Renal pelvis (tissue), 12 donors: ENCODE measurements around the gene CMC1. TPM values are rescaled to one million over a fixed set of nuclear protein-coding genes. Genes with fewer than 3 reads are reported as not detected.
A peak's percentile ranks its signal among the peaks of the same experiment; 100 is the strongest.
"Not testable (repeated sequence)": the region's sequence is repeated elsewhere in the genome, so short reads cannot be mapped to it uniquely, and the experiment has no call there.

Experiments used
- DNase-seq: peaks from one replicate; pipeline ENCODE4 v3.0.0-alpha.2; 2013
- long read RNA-seq, 16 experiments: transcript quantifications; one replicate each; lab custom pipeline, GENCODE V29; 2026
- polyA plus RNA-seq, 3 donors: library from polyadenylated mRNA; unstranded; fragments of 120-200 nt; gene quantifications; one replicate each; pipeline ENCODE4 v1.2.1, GENCODE V29; 2013; ENCODE audit not compliant: insufficient read length in 3 of 3

CMC1 gene
- polyA plus RNA-seq: 10 to 100 TPM; 28.0 to 32.8 (median 31.9) TPM
- long read RNA-seq, donor 1, full-length matches to known transcripts: 32 of 32 reads
- long read RNA-seq, donor 1, partial matches to known transcripts: 0 of 32 reads
- long read RNA-seq, donor 1, other reads (novel, unspliced or antisense): 0 of 32 reads
- long read RNA-seq, donor 2, full-length matches to known transcripts: 36 of 36 reads
- long read RNA-seq, donor 2, partial matches to known transcripts: 0 of 36 reads
- long read RNA-seq, donor 2, other reads (novel, unspliced or antisense): 0 of 36 reads
- long read RNA-seq, donor 3, full-length matches to known transcripts: 24 of 24 reads
- long read RNA-seq, donor 3, partial matches to known transcripts: 0 of 24 reads
- long read RNA-seq, donor 3, other reads (novel, unspliced or antisense): 0 of 24 reads
- long read RNA-seq, donor 4, full-length matches to known transcripts: 40 of 40 reads
- long read RNA-seq, donor 4, partial matches to known transcripts: 0 of 40 reads
- long read RNA-seq, donor 4, other reads (novel, unspliced or antisense): 0 of 40 reads
- long read RNA-seq, donor 5, full-length matches to known transcripts: 22 of 22 reads
- long read RNA-seq, donor 5, partial matches to known transcripts: 0 of 22 reads
- long read RNA-seq, donor 5, other reads (novel, unspliced or antisense): 0 of 22 reads
- long read RNA-seq, donor 6, full-length matches to known transcripts: 34 of 34 reads
- long read RNA-seq, donor 6, partial matches to known transcripts: 0 of 34 reads
- long read RNA-seq, donor 6, other reads (novel, unspliced or antisense): 0 of 34 reads
- long read RNA-seq, donor 7, full-length matches to known transcripts: 41 of 88 reads
- long read RNA-seq, donor 7, partial matches to known transcripts: 18 of 88 reads
- long read RNA-seq, donor 7, other reads (novel, unspliced or antisense): 29 of 88 reads
- long read RNA-seq, donor 8, full-length matches to known transcripts: 12 of 12 reads
- long read RNA-seq, donor 8, partial matches to known transcripts: 0 of 12 reads
- long read RNA-seq, donor 8, other reads (novel, unspliced or antisense): 0 of 12 reads
- long read RNA-seq, donor 9, full-length matches to known transcripts: 34 of 34 reads
- long read RNA-seq, donor 9, partial matches to known transcripts: 0 of 34 reads
- long read RNA-seq, donor 9, other reads (novel, unspliced or antisense): 0 of 34 reads
- long read RNA-seq, donor 10, full-length matches to known transcripts: 31 of 59 reads
- long read RNA-seq, donor 10, partial matches to known transcripts: 0 of 59 reads
- long read RNA-seq, donor 10, other reads (novel, unspliced or antisense): 28 of 59 reads
- long read RNA-seq, donor 11, full-length matches to known transcripts: 19 of 19 reads
- long read RNA-seq, donor 11, partial matches to known transcripts: 0 of 19 reads
- long read RNA-seq, donor 11, other reads (novel, unspliced or antisense): 0 of 19 reads
- long read RNA-seq, donor 12, full-length matches to known transcripts: 41 of 41 reads
- long read RNA-seq, donor 12, partial matches to known transcripts: 0 of 41 reads
- long read RNA-seq, donor 12, other reads (novel, unspliced or antisense): 0 of 41 reads
- long read RNA-seq, donor 13, full-length matches to known transcripts: 18 of 33 reads
- long read RNA-seq, donor 13, partial matches to known transcripts: 10 of 33 reads
- long read RNA-seq, donor 13, other reads (novel, unspliced or antisense): 5 of 33 reads
- long read RNA-seq, donor 14: 0 reads
- long read RNA-seq, donor 15, full-length matches to known transcripts: 43 of 43 reads
- long read RNA-seq, donor 15, partial matches to known transcripts: 0 of 43 reads
- long read RNA-seq, donor 15, other reads (novel, unspliced or antisense): 0 of 43 reads
- long read RNA-seq, donor 16, full-length matches to known transcripts: 49 of 49 reads
- long read RNA-seq, donor 16, partial matches to known transcripts: 0 of 49 reads
- long read RNA-seq, donor 16, other reads (novel, unspliced or antisense): 0 of 49 reads

DNA sequence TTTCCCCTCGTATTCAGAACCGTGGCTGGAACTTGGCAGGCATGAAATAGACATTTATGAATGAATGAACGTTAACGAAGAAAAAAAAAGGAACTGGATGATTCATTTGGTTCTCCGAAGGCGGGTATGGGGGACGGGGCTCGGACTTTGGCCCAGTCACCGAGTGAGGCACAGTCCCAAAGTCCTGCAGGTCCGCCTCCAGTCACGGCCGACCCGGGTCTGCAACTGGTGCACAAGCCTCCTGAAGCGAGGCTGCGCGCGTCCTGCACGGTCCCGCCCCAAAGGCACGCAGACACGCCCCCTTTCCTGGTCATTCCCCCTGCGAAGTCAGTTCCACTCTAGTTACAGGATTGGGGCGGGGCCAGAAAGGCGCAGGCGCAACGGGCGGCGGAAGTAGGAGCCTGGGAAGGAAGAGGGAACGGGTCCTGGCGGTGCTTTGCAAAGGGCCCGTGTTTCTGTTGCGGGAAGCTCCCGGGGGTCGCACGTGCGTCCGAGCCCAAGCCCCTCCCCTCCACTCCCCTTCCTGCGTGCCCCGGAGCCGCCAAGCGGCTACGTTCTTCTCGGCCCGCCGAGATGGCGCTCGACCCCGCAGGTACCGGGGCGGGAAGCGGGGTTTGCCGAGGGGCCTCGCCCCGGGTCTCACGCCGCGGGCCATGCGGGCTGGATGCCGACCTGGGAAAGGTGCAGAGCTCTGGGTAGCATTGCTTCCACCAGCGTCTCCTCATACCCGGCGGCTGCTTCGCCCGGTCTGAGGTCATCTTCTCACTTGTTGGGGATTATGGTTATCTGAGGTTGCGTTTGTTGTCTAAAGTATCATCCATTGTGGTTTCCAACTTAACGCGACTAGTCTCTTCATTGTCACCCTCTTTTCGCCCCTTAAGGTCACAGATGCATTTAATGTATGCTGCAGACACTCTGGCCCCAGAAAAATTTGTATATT, at the start of gene CMC1:
CMC1 (plus strand) TSS at position 399 of the 940 bp plus-strand sequence; CDS start at position 574, 175 bp downstream.
- peak; percentile 97 for DNase-seq

GRCh38 chr3:28198161-28198560, 43.3 kb upstream of the CMC1 start:
- no peak for DNase-seq

GRCh38 chr3:28198974-28199373, 42.4 kb upstream of the CMC1 start:
- no peak for DNase-seq

- DNase-seq: not testable (repeated sequence)
These were observed 41.8 kb upstream of the CMC1 start for GRCh38 chr3:28199643-28200042.

DNA sequence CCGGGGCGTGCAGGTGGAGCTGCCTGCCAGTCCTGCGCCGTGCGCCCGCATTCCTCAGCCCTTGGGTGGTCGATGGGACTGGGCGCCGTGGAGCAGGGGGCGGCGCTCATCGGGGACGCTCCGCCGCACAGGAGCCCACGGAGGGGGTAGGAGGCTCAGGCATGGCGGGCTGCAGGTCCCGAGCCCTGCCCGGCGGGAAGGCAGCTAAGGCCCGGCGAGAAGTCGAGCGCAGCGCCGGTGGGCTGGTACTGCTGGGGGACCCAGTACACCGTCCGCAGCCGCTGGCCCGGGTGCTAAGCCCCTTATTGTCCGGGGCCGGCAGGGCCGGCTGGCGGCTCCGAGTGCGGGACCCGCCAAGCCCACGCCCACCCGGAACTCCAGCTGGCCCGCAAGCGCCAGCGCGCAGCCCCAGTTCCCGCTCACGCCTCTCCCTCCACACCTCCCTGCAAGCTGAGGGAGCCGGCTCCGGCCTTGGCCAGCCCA, 41.0 kb upstream of the CMC1 start:
- DNase-seq: not testable (repeated sequence)

DNA sequence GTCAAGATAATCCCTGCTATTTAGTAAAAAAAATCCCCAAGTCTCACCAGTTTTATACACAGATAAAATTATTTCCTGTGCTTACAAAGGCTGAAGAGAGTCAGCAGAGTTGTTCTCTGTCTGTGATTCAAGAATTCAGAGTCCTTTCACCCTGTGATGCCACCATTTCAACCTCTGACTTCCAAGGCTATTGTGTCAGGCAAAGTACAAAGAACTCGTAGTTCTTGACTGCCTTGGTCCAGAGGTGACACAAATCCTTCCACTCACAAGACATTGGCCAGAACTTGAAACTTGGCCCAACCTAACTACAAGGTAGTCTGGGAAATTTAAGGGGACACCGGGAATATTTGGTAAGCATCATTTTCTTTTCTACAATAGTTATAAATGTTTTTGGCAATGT, 34.9 kb upstream of the CMC1 start:
- no peak for DNase-seq

- DNase-seq: no peak
These were observed 34.3 kb upstream of the CMC1 start for GRCh38 chr3:28207000-28207733.

DNA sequence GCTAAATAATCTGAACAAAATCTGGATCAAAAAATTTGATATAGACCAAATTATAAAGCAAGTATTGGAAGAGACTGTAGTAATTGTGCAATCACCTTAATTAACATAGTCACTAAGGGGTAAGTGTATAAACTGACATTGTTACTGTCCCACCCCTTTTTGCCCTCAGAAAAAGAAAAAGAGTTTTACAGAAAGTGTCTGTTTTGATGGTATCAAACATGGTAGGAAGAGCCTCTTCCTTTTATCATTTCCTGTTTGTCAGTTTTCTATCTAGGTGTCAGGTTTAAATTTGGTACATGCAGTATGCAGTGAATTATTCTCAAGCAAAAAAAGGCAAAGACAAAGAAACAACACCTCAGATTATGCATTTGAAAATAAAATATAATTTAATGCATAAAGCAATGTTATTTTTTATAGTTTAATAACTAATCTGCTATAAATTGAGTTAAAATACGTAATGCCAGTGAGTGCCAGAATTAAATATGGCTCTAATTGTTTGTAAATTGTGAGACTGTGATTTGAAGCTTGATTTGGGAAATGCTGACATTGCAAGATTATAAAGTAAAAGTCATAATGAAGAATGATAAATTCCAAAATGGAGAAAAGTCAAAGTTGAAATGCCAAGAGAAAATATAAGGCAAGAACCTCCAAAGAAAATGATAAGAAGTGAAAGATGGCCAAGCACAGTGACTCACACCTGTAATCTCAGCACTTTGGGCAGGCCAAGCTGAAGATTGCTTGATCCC, 30.3 kb upstream of the CMC1 start:
- DNase-seq: no peak

GRCh38 chr3:28212681-28213080, 28.7 kb upstream of the CMC1 start:
- DNase-seq: no peak

GRCh38 chr3:28215407-28215806, 26.0 kb upstream of the CMC1 start:
- no peak for DNase-seq

GRCh38 chr3:28218071-28218916, 23.1 kb upstream of the CMC1 start:
- DNase-seq: no peak

- no peak for DNase-seq
These were observed 22.6 kb upstream of the CMC1 start for GRCh38 chr3:28218917-28219198.

GRCh38 chr3:28224430-28224829, 17.0 kb upstream of the CMC1 start:
- DNase-seq: no peak

- no peak for DNase-seq
These were observed 15.4 kb upstream of the CMC1 start for GRCh38 chr3:28226020-28226419.

DNA sequence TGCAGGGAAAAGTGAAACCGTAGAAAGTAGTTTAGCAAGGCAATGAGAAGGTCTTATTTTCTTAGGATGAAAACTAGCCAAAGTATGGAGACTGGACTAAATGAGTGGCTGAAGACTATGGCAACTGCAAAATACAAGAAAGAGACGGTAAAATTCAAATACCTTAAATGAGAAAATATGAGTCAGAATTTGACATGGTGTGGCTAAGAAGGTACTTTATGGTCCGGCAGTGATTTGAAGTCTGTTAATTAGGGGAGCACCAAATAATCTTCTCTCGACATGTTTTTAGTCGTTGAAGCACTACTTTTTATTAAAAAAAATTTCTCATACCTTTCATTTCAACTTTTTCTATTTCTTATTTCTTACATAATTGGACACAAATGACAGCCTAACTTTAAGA, 12.8 kb upstream of the CMC1 start:
- DNase-seq: no peak

DNA sequence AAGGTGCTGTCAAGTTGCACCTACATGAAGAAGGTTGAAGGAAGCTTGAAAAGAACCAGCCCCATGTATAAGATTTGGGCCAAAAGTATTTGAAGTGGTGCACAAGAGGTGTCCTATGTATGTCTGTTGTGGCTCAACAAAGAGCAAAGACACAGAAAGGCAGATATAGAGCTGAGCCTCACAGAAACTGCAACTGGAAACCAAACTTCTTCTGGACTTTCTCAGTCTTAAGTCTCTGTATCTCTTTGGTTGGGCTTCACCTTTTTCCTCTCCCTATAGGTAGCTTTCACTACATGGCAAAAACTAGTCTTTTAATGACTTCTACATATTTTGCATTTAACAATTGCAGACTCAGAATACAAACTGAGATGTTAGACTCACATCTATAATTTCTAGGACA, 8.8 kb upstream of the CMC1 start:
- DNase-seq: no peak

DNA sequence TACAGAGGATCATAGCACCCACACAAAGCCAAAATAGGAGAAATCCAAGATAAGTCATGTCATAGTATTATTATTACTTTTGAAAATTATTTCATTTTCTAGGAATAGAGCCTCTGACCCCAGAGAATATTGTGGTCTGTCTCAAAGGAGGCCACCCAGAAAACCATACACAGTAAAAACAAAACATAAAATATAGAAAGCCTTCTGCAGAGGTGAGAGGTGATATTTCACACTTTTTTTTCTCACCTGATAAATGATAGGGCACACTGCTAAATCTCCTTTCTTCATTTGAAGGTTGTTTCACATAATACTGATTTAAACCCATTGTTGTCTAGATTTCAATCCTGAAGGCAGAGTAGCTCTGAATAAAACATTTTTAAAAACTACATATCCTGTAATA, 7.0 kb upstream of the CMC1 start:
- no peak for DNase-seq
